ENCODE measurements around the gene KIRREL3.

KIRREL3 gene

DNA sequence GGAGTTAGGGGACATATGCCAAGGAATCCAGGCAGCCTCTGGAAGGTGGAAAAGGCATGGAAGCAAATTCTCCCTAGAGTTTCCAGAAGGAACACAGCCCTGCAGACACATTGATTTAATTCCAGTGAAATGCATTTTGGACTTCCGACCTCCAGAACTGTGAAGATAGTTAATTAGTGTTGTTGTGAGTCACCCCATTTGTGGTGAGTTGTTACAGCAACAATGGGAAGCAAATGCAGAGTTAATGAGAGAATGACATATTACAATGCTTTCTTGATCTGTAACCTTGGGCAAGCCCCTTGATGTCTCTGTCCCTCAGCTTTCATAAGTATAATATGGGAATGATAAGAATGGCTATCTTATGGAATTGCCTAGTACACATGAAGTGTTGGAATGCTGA, 178.7 kb downstream of the KIRREL3 start:
- DNase-seq, result no peak

DNA sequence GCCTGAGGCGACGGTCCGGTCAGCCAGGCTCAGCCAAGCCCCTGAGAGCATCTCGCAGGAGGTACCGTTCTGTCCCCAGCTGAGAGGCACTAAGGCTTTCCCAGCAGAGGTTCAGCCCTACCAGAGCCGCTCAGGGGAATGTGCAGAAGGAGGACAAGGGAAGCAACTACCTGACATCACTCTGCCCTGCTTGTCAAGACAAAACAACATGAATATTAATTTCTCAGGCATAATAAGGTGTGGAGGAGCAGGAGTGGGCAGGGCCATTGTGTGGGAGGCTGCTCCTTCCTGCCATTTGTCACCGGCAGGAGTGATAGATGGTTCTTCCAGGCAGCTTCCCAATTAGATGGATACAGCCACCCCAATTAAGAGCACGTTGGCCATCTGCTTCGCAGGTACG, 181.4 kb downstream of the KIRREL3 start:
- DNase-seq, result no peak

DNA sequence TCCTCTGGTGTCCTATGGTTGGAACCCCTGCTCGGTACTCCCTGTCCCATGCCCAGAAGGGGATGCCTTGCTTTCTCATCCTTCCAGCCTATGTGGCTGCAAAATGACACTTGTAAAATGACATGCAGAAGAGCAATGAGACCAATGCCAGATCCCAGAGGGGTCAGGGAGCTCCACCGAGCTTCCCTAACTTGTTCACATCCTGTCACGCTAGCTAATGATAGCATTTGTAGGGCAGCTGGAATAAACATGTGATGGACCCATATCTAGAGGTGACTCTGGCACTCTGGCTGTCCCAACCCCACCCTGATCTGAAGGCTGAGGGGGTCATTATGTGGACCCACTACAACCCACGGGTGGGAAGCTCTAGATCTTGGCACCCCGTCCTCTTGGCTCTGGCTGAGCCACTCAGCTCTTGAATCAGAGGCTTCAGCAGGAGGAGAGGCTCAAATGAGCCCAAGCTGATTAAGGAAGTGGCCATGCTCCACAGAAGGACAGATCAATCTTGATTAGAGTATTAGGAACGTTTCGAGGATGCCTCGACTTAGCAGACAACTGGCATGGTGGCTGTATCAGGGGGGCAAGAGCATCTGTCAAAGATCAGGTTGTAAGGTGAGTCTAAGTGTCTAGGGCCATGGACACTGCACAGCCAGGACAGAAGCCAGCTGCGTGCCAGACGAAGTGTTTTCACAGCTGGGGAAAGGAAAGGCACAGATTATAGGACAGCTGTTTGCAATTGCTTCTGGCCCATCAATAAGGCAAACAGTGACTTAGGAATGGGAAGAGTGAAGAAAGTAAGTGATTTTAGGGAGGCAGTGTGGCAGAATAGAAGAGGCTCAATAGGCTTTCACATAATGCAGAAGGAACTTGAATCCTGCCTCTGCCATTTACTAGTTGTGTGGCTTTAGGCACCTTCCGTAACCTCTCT, 182.8 kb downstream of the KIRREL3 start:
- no peak for DNase-seq

DNA sequence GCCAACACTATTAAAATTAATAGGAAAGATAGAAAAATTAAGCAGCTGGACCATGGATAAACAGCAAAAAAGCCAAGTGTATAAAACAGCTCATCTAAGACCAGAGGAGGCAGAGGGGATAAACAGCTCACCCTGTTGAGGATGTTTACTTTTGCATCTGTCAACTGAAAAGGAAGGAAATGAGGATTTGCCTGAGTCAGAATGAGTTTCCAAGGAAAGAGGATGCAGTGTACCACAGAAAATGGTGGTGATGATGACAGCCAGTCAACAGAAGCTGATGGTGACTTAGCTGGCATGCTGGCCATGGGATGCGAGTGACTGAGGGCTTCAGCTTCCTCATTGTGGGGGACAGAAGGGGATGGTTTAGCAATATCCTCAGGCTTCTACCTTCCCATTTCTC, 183.5 kb downstream of the KIRREL3 start:
- no peak for DNase-seq

DNA sequence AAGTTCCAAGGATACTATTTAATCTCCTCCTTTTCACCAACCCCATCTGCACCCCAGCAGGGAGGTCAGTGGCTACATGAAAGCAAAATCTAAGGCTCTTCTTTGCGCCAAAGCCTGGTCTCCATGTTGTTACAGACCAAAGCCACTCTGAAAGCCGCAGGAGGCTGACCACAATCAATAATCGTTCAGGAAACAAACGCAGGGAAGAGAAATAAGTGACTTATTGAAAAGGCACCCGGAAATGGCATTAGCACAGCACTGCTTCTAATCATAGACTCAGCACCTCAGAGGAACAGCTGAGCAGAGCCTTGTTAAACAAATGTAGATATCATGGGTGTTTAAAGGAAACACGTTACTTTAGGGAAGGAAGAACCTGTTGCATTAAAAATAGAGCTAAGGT, 183.9 kb downstream of the KIRREL3 start:
- DNase-seq, result peak in 1 of 2 experiments; percentile 46

DNA sequence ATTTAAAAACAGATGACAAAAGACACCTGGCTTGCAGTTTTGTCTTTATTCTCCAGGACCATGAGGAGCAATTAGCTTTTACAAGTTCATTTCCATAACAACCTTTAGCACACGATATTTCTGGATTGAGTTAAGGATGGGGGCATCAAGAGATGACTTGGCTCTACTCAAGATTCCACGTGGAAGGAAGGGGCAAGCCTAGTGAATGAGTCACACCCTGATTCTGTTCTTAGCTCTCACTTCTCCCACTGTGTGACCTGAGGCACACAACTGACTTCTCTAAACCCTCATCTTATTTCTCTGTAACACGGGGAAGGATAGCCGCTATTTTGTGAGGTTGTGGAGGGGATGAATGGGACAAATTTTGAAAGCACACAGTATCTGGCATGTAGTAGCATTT, 185.5 kb downstream of the KIRREL3 start:
- DNase-seq, result no peak

DNA sequence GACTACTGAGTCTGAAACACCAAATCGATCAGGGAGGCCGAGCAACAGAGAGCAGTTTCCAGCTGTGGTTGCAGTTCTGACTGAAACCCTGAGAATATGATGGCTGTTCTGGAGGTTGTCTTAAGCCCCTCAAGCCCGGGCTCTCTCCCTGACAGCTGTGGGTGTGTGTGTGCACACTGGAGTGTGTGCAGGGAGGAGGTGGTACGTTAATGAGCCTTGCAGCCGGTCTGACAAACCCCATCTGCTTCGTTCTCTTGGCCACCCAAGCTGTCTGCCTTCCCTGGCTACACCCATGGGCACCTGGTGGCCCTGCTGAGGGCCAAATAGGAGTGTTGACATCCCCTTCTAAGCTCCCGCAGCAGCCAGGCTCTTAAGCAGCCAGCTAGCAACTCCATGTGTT, 189.8 kb downstream of the KIRREL3 start:
- no peak for DNase-seq

DNA sequence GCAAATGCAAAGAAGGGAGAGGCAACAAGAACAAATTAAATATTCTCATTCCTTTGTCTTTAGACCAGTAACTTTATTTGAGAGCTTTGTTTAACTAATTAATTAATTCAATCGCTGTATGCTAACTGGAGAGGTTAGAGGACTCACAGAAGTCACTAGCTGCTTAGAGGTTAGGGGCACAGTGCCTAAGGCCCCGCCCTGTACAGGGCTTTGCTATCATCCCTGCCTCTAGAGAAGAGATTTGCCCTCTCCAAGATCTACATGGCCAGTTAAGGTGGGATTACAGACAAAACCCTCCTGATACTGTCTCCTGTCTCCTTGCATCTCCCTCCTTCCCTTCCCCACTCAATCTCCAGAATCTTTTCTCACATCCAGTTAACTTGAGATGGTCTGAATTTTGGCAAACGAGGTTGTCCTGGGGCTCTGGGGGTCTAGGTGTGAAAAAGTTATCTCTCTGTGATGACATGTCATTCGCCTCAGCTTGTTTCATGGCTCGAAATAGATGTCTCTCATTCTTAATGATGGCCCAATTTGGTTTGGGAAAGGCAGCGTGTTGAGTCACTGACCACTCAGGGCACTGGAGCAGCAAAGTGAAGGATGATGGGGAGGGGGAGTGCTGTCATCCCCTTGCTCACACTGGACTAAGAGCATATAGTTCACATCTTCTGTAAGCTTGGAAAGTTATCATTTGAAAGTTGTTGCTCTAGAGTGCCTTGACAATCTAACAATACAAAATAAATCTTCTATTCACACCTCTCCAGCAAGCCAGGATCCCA, 190.9 kb downstream of the KIRREL3 start:
- no peak for DNase-seq

DNA sequence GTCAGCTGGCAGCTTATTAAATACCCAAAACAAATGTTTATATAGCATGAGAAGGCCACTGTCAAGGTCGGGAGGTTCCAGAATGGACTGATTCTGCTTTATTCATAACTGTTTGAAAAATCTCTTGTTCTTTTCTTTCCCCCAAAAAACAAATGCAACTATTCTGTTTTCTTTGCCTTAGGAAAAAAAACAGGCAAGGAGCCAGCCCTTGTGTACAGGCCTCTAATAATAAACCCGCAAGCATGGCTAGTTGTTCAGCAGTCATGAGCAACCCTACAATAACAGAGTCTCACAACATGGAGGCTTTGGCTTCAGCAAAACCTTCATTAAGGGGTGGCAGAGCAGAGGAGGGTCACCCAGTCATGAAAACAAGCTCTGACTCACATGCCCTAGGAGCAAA, 191.7 kb downstream of the KIRREL3 start:
- no peak for DNase-seq

DNA sequence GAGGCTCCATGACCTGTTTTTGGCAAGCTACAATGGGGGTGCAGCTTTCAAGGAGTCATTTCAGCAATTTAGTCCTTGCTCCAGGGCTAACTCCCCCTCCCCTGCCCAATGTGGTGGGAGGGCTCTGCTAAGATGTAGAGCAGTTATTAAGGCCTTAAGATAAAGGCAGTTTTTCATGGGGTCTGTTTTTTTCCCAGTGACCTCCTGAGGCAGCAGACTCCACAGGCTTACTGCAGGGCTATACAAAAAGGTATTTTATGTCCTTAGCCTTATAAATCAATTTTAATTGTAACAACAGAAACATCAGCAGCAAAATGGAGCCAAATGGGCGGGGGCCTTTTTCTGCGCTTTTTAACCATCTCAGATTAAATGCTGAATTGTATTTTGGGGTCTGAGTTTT, 192.3 kb downstream of the KIRREL3 start:
- DNase-seq, result no peak

DNA sequence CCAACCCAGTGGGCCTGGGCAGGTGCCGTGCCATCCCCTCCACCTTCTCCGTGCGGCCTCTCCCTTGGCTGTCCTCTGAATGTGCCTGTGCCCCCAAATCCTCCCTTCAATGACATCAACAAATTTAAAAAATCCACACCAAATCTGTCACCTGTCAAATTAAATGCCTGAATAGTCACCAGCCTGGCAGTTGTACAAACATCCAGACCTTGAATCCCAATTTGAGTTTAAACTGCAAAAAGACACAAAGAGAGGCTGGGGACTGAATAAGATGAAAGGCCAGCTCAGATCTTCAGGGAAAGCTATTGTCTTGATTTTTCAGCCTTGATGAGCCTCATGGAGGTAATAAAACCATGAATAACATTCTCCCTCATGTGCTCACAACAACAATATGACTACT, 194.7 kb downstream of the KIRREL3 start:
- DNase-seq, result no peak

DNA sequence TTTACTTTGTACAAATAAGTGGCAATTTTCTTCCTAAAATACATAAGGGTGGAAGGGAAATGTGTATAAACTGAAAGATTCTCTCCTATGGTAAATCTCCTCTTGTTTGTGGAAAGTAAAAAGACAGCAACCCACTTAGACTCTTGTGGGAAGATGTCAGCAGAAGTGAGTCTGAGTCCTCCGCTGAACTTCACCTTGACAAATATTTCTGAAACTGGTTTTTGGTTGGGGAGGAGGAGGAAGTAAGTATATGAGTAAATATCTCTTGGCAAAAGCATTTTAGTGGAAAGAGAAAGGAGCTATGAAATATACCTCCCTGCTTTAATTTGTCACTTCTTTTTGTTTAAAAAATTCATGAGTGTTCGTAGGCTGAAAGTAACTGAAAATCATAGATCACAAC, 196.2 kb downstream of the KIRREL3 start:
- no peak for DNase-seq

DNA sequence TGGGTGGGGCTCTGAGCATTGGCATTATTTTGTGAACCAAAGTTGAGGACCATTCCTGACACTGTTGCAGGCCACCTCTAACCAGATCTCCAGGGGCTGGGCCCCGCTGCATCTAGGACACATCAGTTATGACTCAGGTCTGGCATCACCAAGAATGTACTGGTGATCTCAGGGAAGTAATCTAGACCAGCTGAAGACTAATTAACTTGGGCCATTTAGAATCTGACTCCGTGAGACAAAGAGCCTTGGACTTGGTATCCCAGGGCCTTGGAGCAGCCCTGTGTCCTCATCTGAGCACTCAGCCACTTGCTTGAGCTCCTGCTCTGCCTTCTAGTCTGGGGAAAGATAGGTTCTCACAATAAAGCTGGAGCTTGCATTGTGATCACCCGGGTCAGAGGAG, 200.6 kb downstream of the KIRREL3 start:
- no peak for DNase-seq

DNA sequence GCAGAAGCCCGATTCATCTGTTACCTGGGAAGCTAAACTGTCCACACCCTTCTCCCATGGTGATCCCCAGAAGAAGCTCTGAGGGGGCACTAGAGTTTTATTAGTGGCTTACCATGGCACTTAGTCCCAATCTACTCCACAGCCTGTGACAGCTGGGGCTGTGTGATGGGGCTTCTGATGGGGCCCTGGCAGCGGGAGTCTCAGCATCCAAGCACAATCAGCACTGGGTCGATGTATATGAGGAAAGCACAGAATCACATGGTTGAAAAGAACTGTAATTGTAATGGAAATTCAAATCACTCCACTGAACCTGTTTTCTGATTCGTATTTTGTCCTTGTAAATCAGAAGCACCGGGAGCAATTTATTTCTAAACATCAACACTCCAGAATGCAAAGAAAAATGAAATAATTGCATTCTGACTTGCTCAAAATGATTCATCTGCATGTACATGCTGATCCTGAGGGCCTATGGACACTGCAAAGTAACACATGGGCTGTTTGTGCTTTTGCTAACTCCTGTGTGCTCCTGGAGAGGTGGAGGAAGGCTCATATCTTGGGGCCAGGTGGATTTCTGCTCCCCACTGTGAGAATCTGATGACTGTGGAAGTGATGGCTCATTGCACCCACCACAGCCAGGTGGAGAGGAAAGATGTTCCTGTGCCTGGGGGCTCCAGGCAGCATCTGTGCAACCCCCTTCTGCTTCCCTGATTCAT, 203.0 kb downstream of the KIRREL3 start:
- no peak for DNase-seq

DNA sequence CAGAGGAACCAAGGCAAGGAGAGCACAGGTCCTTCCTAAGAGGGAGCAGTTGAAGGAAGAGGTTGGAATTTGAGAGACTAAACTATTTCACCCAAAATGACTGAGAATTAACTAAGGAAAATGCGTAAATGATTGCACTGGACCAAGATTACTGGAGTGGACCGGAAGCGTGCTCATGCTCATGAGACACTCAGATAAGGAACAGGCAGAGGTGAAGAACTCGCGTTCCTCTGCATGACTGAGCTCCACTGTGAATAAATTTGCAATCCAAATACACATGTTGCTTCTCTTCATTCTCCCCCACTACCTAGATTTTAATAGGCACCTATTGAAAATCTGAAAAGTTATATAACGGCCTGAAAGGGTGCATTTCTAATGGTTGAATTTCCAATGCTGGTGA, 207.0 kb downstream of the KIRREL3 start:
- DNase-seq, result no peak

DNA sequence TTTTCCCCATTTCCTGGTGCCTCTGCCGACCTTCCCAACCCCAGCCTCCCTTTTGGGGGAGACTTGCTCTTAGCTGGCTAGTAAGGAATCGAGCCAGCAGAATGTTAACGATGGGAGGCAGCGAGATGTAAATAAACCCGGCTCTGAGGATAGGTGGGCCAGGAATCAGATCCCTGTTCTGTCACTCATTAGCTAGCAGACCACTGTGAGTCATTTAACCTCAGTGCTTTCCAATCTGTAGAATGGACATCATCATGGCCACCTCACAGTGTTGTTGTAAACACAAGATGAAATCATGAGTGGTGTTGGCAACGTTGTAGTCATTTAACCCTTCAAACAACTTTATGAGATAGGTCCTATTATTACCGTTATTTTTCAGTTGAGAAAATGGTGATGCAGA, 208.6 kb downstream of the KIRREL3 start:
- DNase-seq, result no peak

DNA sequence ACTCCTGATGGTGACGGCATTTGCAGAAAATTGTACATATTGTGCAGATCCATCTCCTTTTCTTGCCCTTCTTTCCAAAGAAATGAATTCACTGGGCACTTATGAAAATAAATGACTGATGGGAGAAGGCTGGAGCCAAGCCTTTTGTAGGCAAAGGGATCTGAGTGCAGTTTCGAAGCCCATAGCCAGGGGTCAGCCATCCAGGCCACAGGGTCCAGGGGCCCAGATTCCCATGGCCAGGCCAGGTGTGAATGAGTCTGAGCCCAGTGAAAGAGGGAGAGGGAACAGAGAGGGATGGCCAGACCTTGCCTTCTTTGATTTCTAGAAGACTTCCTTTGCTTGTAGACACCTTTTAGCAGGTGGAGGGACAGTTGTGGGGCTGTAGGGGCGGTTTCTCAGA, 209.1 kb downstream of the KIRREL3 start:
- no peak for DNase-seq

DNA sequence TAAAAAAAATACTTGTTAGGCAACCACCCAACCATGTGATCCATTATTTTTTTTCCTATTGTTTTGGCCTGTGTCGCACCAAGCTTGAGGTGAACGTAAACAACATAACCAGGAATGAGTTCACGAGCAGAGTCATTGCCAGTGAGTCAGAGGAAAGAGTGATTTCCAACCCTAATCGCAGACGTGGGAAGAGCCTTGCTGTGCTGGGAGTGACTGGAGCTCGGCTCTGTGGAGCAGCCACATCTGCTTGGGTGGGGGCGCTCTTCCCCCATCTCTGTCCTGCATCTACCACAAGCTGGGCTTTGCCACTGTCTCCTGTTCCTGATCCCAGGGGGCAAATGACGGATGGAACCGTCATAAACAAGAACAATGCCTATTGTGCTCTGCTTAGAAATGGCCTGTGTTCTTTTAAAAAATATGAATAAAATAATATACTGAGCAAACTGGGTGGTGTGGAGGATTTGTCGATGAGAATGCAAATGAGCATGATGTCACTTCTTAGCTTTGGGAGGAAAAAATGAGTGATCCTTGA, 210.0 kb downstream of the KIRREL3 start:
- DNase-seq, result no peak

DNA sequence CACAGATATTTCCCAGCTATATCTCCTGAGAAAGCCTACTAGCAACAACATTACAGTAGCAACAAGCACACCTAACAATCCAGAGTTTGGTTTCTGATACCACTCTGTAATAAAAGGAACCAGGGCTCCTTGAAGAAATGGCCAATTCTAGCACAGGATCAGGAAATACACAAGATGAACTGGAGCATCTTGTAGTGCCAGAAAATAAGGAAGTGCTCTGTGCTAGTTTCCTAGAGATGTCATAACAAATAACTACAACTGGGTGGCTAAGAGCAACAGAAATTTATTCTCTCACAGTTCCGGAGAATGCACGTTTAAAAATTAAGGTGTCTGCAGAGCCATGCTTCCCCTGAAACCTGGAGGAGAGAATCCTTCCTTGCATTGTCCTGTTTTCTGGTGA, 217.8 kb downstream of the KIRREL3 start:
- no peak for DNase-seq

DNA sequence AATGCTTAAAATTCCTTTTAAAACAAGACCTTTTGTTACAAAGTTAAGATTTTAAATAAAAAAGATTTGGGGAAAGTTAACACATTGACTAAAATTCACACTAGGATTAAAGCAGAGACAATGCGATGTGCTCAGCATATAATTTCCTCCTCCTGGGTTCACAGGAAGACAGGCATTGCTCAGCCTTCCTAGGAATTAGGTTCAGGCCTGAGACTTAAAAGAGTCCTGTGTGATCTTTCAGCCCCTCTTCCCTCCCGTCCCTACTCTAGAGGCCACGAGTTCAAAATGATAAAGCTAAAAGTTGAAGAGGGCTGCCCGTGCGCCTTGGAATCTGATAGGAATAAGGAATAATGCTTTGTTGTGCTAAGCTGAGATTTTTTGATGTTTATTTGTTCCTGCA, 218.6 kb downstream of the KIRREL3 start:
- no peak for DNase-seq

DNA sequence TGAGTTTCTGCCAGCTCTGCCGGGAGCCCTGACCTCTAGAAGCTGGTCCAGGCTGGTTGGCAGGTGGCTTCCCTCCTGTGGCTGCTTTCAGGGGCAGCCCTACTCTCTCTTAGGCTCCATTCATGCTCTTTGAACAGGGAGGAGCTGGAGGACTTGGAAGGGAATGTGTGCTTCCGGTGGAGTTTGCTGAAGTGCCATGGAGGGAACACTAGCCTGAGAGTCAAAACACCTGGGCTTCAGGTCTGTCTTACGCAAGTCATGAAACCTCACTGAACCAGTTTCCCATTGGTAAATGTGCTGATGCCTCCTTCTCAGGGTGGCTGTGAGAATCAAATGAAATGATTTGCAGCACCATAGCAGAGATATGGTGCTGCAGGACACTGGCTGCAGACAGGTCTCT, 224.5 kb downstream of the KIRREL3 start:
- no peak for DNase-seq

DNA sequence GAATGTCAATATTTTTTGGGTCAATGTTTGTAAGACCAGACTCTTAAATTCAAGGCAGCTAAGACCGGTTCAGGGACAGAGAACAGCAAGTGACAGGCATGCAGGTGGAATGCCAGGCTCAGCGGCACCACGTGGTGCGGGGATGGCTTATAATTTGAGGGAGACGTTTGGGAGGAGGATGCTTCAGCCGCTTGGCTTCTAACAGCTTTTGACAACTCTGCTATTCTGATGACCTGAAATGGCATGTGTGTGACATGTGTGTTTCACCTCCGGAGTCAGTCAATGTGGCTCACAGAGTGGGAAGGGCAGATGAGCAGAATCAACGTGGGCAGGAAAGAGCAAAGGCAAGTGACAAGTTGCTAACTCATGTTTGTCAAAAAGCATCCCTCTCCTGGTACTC, 228.3 kb downstream of the KIRREL3 start:
- no peak for DNase-seq

DNA sequence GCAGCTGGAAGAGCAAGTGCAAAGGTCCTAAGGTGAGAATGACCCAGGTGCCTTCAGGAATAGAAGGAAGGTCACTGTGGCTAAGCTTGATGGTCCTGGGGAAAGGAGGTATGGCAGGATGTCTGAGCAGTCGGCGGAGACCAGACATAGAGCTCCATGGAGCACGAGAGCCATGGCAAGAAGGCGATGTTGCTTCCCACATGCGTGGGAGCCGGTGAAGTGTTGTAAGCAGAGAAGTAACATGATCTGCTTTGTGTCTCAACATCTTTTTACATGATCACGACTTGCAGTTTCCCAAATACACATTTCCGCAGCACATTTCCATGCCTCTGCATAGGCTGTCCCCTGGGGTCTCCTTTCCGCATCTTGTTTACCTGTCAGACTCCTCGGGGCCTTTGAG, 231.9 kb downstream of the KIRREL3 start:
- no peak for DNase-seq
